Cardiac fibroblast (primary cell): ENCODE measurements around the gene ZNF346.

Source experiments
- DNase-seq, 2 donors: peaks; one replicate each; pipeline versions ENCODE4 v3.0.0 to v3.0.0-alpha.2; 2010; ENCODE audit warnings: low read depth in 2 of 2
- H3K4me3 ChIP-seq, 2 donors: replicated peaks in 1 of 2; 1 replicate in 1 of 2; 2 replicates in 1 of 2; pipeline ENCODE4 v1.5.1; 2011; ENCODE audit warnings: low read depth in 2 of 2, low read length in 2 of 2, mild to moderate bottlenecking in 2 of 2, moderate library complexity in 1 of 2
- CTCF ChIP-seq: IDR thresholded peaks from one replicate; pipeline ENCODE4 v1.5.1; 2011; ENCODE audit warnings: low read depth, mild to moderate bottlenecking, low read length, inconsistent platforms

The ZNF346 gene

GRCh38 chr5:177130211-177131018 lies 107.9 kb downstream of the ZNF346 start:
- DNase-seq, result peak in 1 of 2 donors; percentile 34
- H3K4me3 ChIP-seq, result no peak overlapping the region
- no peak for TF ChIP-seq CTCF
